ENCODE data around the gene IVNS1ABP. TPM values are rescaled to one million over a fixed set of nuclear protein-coding genes. Genes with fewer than 3 reads are reported as not detected.

The IVNS1ABP gene
- total RNA-seq, 4 donors from 2014 or later: 18.3 to 38.1 (median 32.3) TPM

GRCh38 chr1:185350027-185350442 is 33.0 kb upstream of the IVNS1ABP start:
- intact Hi-C loops (cut with DNase I; ENCODE audit: low total_unique reads) (no loop called here), in situ Hi-C loops (cut with MboI; ENCODE audit: low sequenced_read_pairs in 4 of 4) (no loop called here)
- ATAC-seq (no peak), DNase-seq (no peak)
- no peak overlapping the region for H3K4me3 ChIP-seq
- no peaks in the 10 kb centered on the region for H3K36me3 ChIP-seq
- peaks cover 0 to 6% of the 10 kb centered on the region in 2 donors for H3K4me1 ChIP-seq
- no peak for TF ChIP-seq POLR2A (IDR thresholded peaks at IDR 0.05)
- TF ChIP-seq, protein P1, sequence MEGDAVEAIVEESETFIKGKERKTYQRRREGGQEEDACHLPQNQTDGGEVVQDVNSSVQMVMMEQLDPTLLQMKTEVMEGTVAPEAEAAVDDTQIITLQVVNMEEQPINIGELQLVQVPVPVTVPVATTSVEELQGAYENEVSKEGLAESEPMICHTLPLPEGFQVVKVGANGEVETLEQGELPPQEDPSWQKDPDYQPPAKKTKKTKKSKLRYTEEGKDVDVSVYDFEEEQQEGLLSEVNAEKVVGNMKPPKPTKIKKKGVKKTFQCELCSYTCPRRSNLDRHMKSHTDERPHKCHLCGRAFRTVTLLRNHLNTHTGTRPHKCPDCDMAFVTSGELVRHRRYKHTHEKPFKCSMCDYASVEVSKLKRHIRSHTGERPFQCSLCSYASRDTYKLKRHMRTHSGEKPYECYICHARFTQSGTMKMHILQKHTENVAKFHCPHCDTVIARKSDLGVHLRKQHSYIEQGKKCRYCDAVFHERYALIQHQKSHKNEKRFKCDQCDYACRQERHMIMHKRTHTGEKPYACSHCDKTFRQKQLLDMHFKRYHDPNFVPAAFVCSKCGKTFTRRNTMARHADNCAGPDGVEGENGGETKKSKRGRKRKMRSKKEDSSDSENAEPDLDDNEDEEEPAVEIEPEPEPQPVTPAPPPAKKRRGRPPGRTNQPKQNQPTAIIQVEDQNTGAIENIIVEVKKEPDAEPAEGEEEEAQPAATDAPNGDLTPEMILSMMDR (IDR thresholded peaks at IDR 0.05 in 4 of 5, conservative IDR thresholded peaks at IDR 0.05 in 1 of 5): no peak
- H3K9me3 ChIP-seq: no peaks in the 10 kb centered on the region
- H3K27ac ChIP-seq: no peak overlapping the region
- H3K27me3 ChIP-seq: no peaks in the 10 kb centered on the region

DNA sequence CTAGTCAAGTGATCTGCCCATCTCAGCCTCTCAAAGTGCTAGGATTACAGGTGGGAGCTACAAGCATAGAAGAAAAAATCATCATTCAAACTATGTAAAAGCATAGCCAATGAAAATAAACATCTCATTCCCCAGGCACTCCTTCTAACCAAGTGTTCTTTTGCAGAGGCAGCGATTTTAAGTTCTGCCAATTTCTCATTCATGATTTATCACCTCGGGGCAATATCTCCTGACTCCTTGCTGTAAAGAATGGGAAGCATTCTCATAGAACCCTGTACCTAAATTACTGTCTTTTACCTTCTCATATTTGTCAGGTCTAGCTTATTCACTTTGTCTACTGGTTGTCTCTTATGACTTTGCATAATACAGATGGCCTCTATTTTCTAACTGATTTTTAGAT is 32.5 kb upstream of the IVNS1ABP start:
- TF ChIP-seq, protein P1 (IDR thresholded peaks at IDR 0.05 in 4 of 5, conservative IDR thresholded peaks at IDR 0.05 in 1 of 5): no peak
- ATAC-seq: no peak
- intact Hi-C loops (cut with DNase I; ENCODE audit: low total_unique reads): no loop called here
- no peaks in the 10 kb centered on the region for H3K27me3 ChIP-seq
- H3K27ac ChIP-seq: no peak overlapping the region
- no peak for DNase-seq
- no peaks in the 10 kb centered on the region for H3K9me3 ChIP-seq
- H3K4me1 ChIP-seq: peaks cover 0 to 6% of the 10 kb centered on the region in 2 donors
- in situ Hi-C loops (cut with MboI; ENCODE audit: low sequenced_read_pairs in 4 of 4): no loop called here
- H3K36me3 ChIP-seq: no peaks in the 10 kb centered on the region
- no peak overlapping the region for H3K4me3 ChIP-seq

DNA sequence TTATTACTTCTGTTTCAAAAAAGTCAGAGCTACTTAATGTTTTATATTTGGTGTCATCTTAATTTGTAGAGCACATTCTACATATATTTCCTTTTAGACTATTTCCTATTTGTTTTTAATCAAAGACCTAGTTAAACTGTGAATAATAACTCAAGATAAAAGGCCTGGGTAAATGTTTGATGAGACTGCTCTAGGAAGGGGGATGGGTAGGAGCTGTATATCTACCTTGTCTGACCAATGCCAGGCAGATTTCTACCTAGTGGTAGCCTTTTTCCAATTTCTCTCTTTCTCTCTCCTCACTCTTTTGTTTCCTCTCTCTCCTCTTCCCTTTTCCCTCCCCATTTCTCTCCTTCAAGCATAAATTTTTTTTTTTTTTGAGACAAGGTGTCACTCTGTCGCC is 31.9 kb upstream of the IVNS1ABP start:
- no peaks in the 10 kb centered on the region for H3K36me3 ChIP-seq
- in situ Hi-C loops (cut with MboI; ENCODE audit: low sequenced_read_pairs in 4 of 4): no loop called here
- no peak overlapping the region for H3K27ac ChIP-seq
- peaks cover 0 to 6% of the 10 kb centered on the region in 2 donors for H3K4me1 ChIP-seq
- no peak overlapping the region for H3K4me3 ChIP-seq
- TF ChIP-seq POLR2A (IDR thresholded peaks at IDR 0.05): no peak
- TF ChIP-seq, protein P1 (IDR thresholded peaks at IDR 0.05 in 4 of 5, conservative IDR thresholded peaks at IDR 0.05 in 1 of 5): no peak
- H3K9me3 ChIP-seq: no peaks in the 10 kb centered on the region
- intact Hi-C loops (cut with DNase I; ENCODE audit: low total_unique reads): no loop called here
- DNase-seq (no peak), ATAC-seq (no peak)
- no peaks in the 10 kb centered on the region for H3K27me3 ChIP-seq

- TF ChIP-seq, protein P1 (IDR thresholded peaks at IDR 0.05 in 4 of 5, conservative IDR thresholded peaks at IDR 0.05 in 1 of 5): no peak
- TF ChIP-seq POLR2A (IDR thresholded peaks at IDR 0.05): no peak
- H3K36me3 ChIP-seq: no peaks in the 10 kb centered on the region
- H3K27ac ChIP-seq: no peak overlapping the region
- no peaks in the 10 kb centered on the region for H3K27me3 ChIP-seq
- no peak overlapping the region for H3K4me3 ChIP-seq
- DNase-seq (no peak), ATAC-seq (no peak)
- intact Hi-C loops (cut with DNase I; ENCODE audit: low total_unique reads): no loop called here
- no peaks in the 10 kb centered on the region for H3K9me3 ChIP-seq
- in situ Hi-C loops (cut with MboI; ENCODE audit: low sequenced_read_pairs in 4 of 4): no loop called here
- peaks cover 0 to 5% of the 10 kb centered on the region in 2 donors for H3K4me1 ChIP-seq
Observed at GRCh38 chr1:185348296-185348695, 31.3 kb upstream of the IVNS1ABP start.
